Lung (tissue), 12 donors: Measurements from ENCODE around the gene KIF25. TPM values are rescaled to one million over a fixed set of nuclear protein-coding genes. Genes with fewer than 3 reads are reported as not detected.

Experiments
- ATAC-seq: fragments of 200-7000 bp; cut with Tn5 transposase; one replicate; pipeline ENCODE4 v1.9.1; 2020; ENCODE audit warnings: moderate number of reproducible peaks; ENCODE audit not compliant: insufficient read depth, low FRiP score
- DNase-seq, 3 donors: peaks; one replicate each; pipeline ENCODE4 v3.0.0-alpha.2; 2013 to 2017
- H3K27ac ChIP-seq, 2 donors: one replicate each; pipeline ENCODE4 v1.5.1; 2013; ENCODE audit warnings: mild to moderate bottlenecking in 2 of 2, moderate library complexity in 2 of 2, control low read depth in 1 of 2, inconsistent platforms in 1 of 2, low read depth in 1 of 2, low read length in 1 of 2
- H3K27me3 ChIP-seq, 3 donors: one replicate each; pipeline ENCODE4 v1.5.1; 2013; ENCODE audit warnings: low read length in 2 of 3; ENCODE audit not compliant: control insufficient read depth in 3 of 3, insufficient read depth in 3 of 3
- H3K36me3 ChIP-seq, 4 donors: one replicate each; pipeline ENCODE4 v1.5.1; 2013; ENCODE audit warnings: low read length in 4 of 4, mild to moderate bottlenecking in 1 of 4, moderate library complexity in 1 of 4; ENCODE audit not compliant: control insufficient read depth in 4 of 4, insufficient read depth in 4 of 4
- H3K4me1 ChIP-seq, 5 donors: one replicate each; pipeline ENCODE4 v1.5.1; 2013; ENCODE audit warnings: low read length in 5 of 5, mild to moderate bottlenecking in 2 of 5, moderate library complexity in 1 of 5; ENCODE audit not compliant: control insufficient read depth in 5 of 5, insufficient read depth in 5 of 5
- H3K4me3 ChIP-seq: one replicate; pipeline ENCODE4 v1.5.1; 2013; ENCODE audit warnings: mild to moderate bottlenecking, control low read depth, moderate library complexity
- H3K9ac ChIP-seq, 2 donors: one replicate each; pipeline ENCODE4 v1.5.1; 2013; ENCODE audit warnings: low read length in 2 of 2, control low read depth in 1 of 2; ENCODE audit not compliant: insufficient read depth in 1 of 2
- H3K9me3 ChIP-seq, 4 donors: one replicate each; pipeline ENCODE4 v1.5.1; 2013; ENCODE audit warnings: low read length in 3 of 4, mild to moderate bottlenecking in 1 of 4, moderate library complexity in 1 of 4; ENCODE audit not compliant: control insufficient read depth in 4 of 4, insufficient read depth in 3 of 4
- WGBS, 2 donors: extraction: QIAGEN DNeasy Blood & Tissue Kit; methylation state at CpG; one replicate each; pipeline ENCODE4 v1.1.7; 2013; 5-methylcytosine and 5-hydroxymethylcytosine counted together
- polyA plus RNA-seq, 2 donors: library from polyadenylated mRNA; stranded (reverse); fragments of 200-250 nt; gene quantifications; one replicate each; pipeline ENCODE4 v1.2.1, GENCODE V29; 2013
- total RNA-seq, 2 donors: library from RNA; depleted of rRNA in 1 of 2; stranded (reverse); fragments of >200 nt in 1 of 2; gene quantifications; one replicate each; pipeline ENCODE4 v1.2.1, GENCODE V29; 2014 to 2021
- TF ChIP-seq, protein P1 (sequence below): IDR thresholded peaks from 2 replicates; pipeline ENCODE4 v1.5.1; 2012; ENCODE audit warnings: mild to moderate bottlenecking; ENCODE audit errors: control extremely low read depth, extremely low read depth
- donor health status: control.
- donor health status: control.
- donor health status: Bipolar disorder and iron deficiency.
- donor health status: healthy.
- donor health status: DM: yes; HTN: yes; CAD: no.

KIF25 gene
- total and polyA plus RNA-seq, 4 donors, result 0.24 to 5.3 (median 0.53) TPM

DNA sequence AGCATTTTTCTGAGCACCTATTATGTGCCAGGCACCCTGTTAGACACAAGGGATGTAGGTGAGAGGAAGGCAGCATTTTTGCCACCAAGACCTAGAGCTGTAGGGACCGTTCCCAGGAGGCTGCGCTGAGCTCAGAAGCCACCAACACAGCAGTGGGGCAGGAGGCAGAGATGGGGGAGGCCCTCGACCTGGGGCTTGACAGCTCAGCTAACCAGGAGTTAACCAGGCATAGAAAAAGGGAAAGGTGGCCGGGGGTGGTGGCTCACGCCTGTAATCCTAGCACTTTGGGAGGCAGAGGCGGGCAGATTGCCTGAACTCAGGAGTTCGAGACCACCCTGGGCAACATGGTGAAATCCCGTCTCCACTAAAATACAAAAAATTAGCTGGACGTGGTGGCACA, 29.5 kb downstream of the KIF25 start:
- H3K27me3 ChIP-seq, result no peaks in the 10 kb centered on the region
- H3K4me1 ChIP-seq, result peaks cover 2 to 59% (median 15%) of the 10 kb centered on the region in 5 donors
- TF ChIP-seq, protein P1, sequence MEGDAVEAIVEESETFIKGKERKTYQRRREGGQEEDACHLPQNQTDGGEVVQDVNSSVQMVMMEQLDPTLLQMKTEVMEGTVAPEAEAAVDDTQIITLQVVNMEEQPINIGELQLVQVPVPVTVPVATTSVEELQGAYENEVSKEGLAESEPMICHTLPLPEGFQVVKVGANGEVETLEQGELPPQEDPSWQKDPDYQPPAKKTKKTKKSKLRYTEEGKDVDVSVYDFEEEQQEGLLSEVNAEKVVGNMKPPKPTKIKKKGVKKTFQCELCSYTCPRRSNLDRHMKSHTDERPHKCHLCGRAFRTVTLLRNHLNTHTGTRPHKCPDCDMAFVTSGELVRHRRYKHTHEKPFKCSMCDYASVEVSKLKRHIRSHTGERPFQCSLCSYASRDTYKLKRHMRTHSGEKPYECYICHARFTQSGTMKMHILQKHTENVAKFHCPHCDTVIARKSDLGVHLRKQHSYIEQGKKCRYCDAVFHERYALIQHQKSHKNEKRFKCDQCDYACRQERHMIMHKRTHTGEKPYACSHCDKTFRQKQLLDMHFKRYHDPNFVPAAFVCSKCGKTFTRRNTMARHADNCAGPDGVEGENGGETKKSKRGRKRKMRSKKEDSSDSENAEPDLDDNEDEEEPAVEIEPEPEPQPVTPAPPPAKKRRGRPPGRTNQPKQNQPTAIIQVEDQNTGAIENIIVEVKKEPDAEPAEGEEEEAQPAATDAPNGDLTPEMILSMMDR, result no peak
- WGBS, 2 donors, result 93% methylated on average over 9 of the region's 9 CpGs
- no peaks in the 10 kb centered on the region for H3K9me3 ChIP-seq
- no peak overlapping the region for H3K4me3 ChIP-seq
- H3K27ac ChIP-seq, result no peak overlapping the region
- peak overlapping the region in 1 of 2 donors; percentile 3 for H3K9ac ChIP-seq
- DNase-seq, result no peak
- no peaks in the 10 kb centered on the region for H3K36me3 ChIP-seq
- no peak for ATAC-seq

DNA sequence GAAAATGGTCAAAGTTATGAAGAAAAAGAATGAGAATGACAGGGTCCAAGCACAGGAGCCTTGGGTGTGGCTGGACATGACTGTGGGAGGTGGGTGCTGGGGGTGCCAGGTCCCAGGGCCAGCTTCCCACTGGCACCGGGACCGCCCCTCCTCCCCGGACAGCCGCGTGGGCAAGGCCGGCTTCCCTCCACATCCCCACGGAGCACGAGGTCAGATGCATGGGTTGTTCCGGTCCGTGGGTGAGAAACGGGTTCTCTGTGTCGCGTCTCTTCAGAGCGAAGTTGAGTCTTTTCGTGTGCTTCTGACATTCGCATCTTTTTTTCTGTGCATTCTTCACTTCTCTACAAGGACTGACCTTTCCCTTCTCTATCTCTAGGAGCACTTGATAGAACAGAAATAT, 30.1 kb downstream of the KIF25 start:
- peaks cover 2 to 65% (median 21%) of the 10 kb centered on the region in 5 donors for H3K4me1 ChIP-seq
- no peak for DNase-seq
- no peak overlapping the region for H3K9ac ChIP-seq
- TF ChIP-seq, protein P1, result no peak
- no peaks in the 10 kb centered on the region for H3K36me3 ChIP-seq
- H3K4me3 ChIP-seq, result no peak overlapping the region
- 92 to 97% methylated on average over 16 of the region's 16 CpGs for WGBS, 2 donors
- H3K9me3 ChIP-seq, result no peaks in the 10 kb centered on the region
- H3K27ac ChIP-seq, result no peak overlapping the region
- no peaks in the 10 kb centered on the region for H3K27me3 ChIP-seq
- ATAC-seq, result no peak

DNA sequence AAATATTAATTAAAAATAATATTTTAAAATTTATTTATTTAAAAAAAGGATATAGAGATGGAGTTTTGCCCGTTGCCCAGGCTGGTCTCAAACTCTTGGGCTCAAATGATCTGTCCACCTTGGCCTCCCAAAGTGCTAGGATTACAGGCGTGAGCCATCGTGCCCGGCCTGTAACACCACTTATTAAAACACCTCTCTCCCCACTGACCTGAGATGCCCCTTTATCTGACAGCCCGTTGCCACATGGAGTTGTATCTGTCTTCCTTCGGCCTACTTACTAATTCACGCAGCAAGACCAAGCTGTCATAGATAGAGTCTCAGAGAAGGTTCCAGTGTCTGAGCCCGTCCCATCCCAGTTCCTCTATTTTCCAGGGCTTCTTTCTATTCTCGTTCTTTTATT, 30.7 kb downstream of the KIF25 start:
- Histone ChIP-seq H3K9ac (no peak overlapping the region), H3K4me3 (no peak overlapping the region), H3K4me1 (peaks cover 4 to 70% (median 22%) of the 10 kb centered on the region in 5 donors), H3K36me3 (no peaks in the 10 kb centered on the region), H3K9me3 (no peaks in the 10 kb centered on the region), H3K27ac (no peak overlapping the region), H3K27me3 (no peaks in the 10 kb centered on the region)
- DNase-seq, result no peak
- 94 to 95% methylated on average over 9 of the region's 9 CpGs for WGBS, 2 donors
- no peak for ATAC-seq
- TF ChIP-seq, protein P1, result no peak
